Endothelial cell of umbilical vein (primary cell): ENCODE results near the gene IL2RG. TPM values are rescaled to one million over a fixed set of nuclear protein-coding genes. Genes with fewer than 3 reads are reported as not detected.

Experiments used
- BruUV-seq: library from RNA; stranded (reverse); fragments of 400-500 nt; replicated peaks from 2 replicates; lab custom pipeline; 2021; lab: Mats Ljungman, UMichigan
- CTCF ChIA-PET: fragments of 300-600, 350-600 bp; sonication (Branson Sonifier 250); formaldehyde crosslinking; loops from one replicate; lab custom pipeline; 2021; ENCODE audit warnings: antibody characterized with exemption, inconsistent platforms; lab: Charles Lee
- POLR2A ChIA-PET: fragments of 300-600, 350-600 bp; sonication (Branson Sonifier 250); formaldehyde crosslinking; loops from one replicate; lab custom pipeline; 2021; ENCODE audit warnings: antibody characterized with exemption, inconsistent platforms; lab: Charles Lee
- DNase-seq: peaks from one replicate; pipeline ENCODE4 v3.0.0-alpha.2; 2011; ENCODE audit warnings: low read depth, low spot score
- FAIRE-seq: peaks from 2 replicates; lab custom pipeline; 2011; peaks lifted over from hg19 to GRCh38; lab: Jason Lieb, UNC
- H2AFZ ChIP-seq: 2 replicates; pipeline ENCODE4 v1.6.0; 2012; ENCODE audit warnings: low read depth, low read length, control low read depth, inconsistent platforms
- H3K27ac ChIP-seq: 2 replicates; pipeline ENCODE4 v1.5.1; 2011; ENCODE audit warnings: low read depth, mild to moderate bottlenecking, control low read depth, low read length, moderate library complexity; ENCODE audit not compliant: insufficient read depth
- H3K27me3 ChIP-seq, 2 experiments: 2 replicates each; pipeline versions ENCODE4 v1.6.0 to v1.6.1; 2011; ENCODE audit warnings: low read length in 2 of 2, mixed read lengths in 1 of 2; ENCODE audit not compliant: control insufficient read depth in 2 of 2, insufficient read depth in 2 of 2
- H3K36me3 ChIP-seq, 2 experiments: 2 replicates in 1 of 2; 3 replicates in 1 of 2; pipeline ENCODE4 v1.5.1; 2011; ENCODE audit warnings: low read length in 2 of 2, mild to moderate bottlenecking in 1 of 2, moderate library complexity in 1 of 2; ENCODE audit not compliant: control insufficient read depth in 2 of 2, insufficient read depth in 2 of 2; ENCODE audit errors: extremely low read depth in 1 of 2
- H3K4me1 ChIP-seq: 3 replicates; pipeline ENCODE4 v1.5.1; 2011; ENCODE audit warnings: mild to moderate bottlenecking, low read length; ENCODE audit not compliant: control insufficient read depth, insufficient read depth; ENCODE audit errors: extremely low read depth
- H3K4me2 ChIP-seq: 2 replicates; pipeline ENCODE4 v1.6.1; 2011; ENCODE audit warnings: low read length, control low read depth, mixed read lengths; ENCODE audit not compliant: insufficient read depth
- H3K4me3 ChIP-seq, 3 experiments: fragments of 200-600 bp in 1 of 3; sonication (generic), shearing (Covaris generic) in 1 of 3; replicated peaks in 1 of 3; 2 replicates each; pipeline ENCODE4 v1.5.1; 2011 to 2016; ENCODE audit warnings: control low read depth in 3 of 3, low read length in 3 of 3, mild to moderate bottlenecking in 2 of 3, inconsistent platforms in 1 of 3, low read depth in 1 of 3, moderate library complexity in 1 of 3; ENCODE audit not compliant: insufficient read depth in 1 of 3
- H3K79me2 ChIP-seq: 2 replicates; pipeline ENCODE4 v1.6.0; 2012; ENCODE audit warnings: low read length, inconsistent platforms; ENCODE audit not compliant: control insufficient read depth, insufficient read depth
- H3K9ac ChIP-seq: replicated peaks from 2 replicates; pipeline ENCODE3; 2011; ENCODE audit warnings: low read length, control low read depth; ENCODE audit not compliant: insufficient read depth; ENCODE audit errors: extremely low read depth
- H3K9me1 ChIP-seq: replicated peaks from 3 replicates; pipeline ENCODE4 v1.6.0; 2011; ENCODE audit warnings: mild to moderate bottlenecking, low read length; ENCODE audit not compliant: control insufficient read depth, insufficient read depth; ENCODE audit errors: extremely low read depth
- H3K9me3 ChIP-seq: replicated peaks from 2 replicates; pipeline ENCODE4 v1.5.1; 2012; ENCODE audit warnings: low read length, inconsistent platforms; ENCODE audit not compliant: control insufficient read depth, insufficient read depth
- H4K20me1 ChIP-seq: replicated peaks from 2 replicates; pipeline ENCODE3; 2011; ENCODE audit warnings: mild to moderate bottlenecking, low read length; ENCODE audit not compliant: control insufficient read depth, insufficient read depth; ENCODE audit errors: extremely low read depth
- EZH2 ChIP-seq: IDR thresholded peaks from 2 replicates; pipeline ENCODE4 v1.6.1; 2012; ENCODE audit warnings: borderline replicate concordance, low read depth, mild to moderate bottlenecking, moderate library complexity, low read length, inconsistent platforms; ENCODE audit not compliant: severe bottlenecking
- FOS ChIP-seq: IDR thresholded peaks from 2 replicates; pipeline ENCODE4 v1.6.1; 2011; ENCODE audit warnings: mild to moderate bottlenecking, low read length, moderate library complexity, borderline replicate concordance; ENCODE audit not compliant: insufficient read depth
- GATA2 ChIP-seq: IDR thresholded peaks from 2 replicates; pipeline ENCODE4 v1.7.0; 2011; ENCODE audit warnings: low read depth, mild to moderate bottlenecking, moderate library complexity, mixed read lengths, low read length; ENCODE audit not compliant: insufficient read length, insufficient read depth
- JUN ChIP-seq: IDR thresholded peaks from 2 replicates; pipeline ENCODE4 v1.6.1; 2011; ENCODE audit warnings: borderline replicate concordance, low read depth; ENCODE audit not compliant: insufficient read length, insufficient read depth
- MAX ChIP-seq: IDR thresholded peaks from 2 replicates; pipeline ENCODE4 v1.6.1; 2011; ENCODE audit not compliant: insufficient read depth, insufficient read length
- MYC ChIP-seq: IDR thresholded peaks from one replicate; pipeline ENCODE4 v1.6.1; 2011; ENCODE audit warnings: mild to moderate bottlenecking, low read depth, low read length
- POLR2A ChIP-seq: IDR thresholded peaks from 2 replicates; pipeline ENCODE4 v1.6.1; 2012; ENCODE audit warnings: low read depth, mild to moderate bottlenecking, control low read depth, low read length
- POLR2AphosphoS5 ChIP-seq: IDR thresholded peaks from 2 replicates; pipeline ENCODE4 v1.6.1; 2012; ENCODE audit warnings: low read depth, mild to moderate bottlenecking, control low read depth, low read length, moderate library complexity; ENCODE audit not compliant: insufficient read depth
- dilution Hi-C: fragments of 300-500 bp; cut with MboI; formaldehyde crosslinking; loops from one replicate; pipeline ENCODE4 v1.15.0; 2019; ENCODE audit warnings: low sequenced_read_pairs; ENCODE audit not compliant: extremely low pct_ligation_motif_present
- intact Hi-C: fragments of 100-400 bp; cut with micrococcal nuclease; formaldehyde crosslinking; loops from one replicate; pipeline ENCODE4 v1.10.0; 2022
- polyA plus RNA-seq, 4 experiments: library from polyadenylated mRNA; depleted of rRNA in 3 of 4; stranded (reverse) in 3 of 4; unstranded in 1 of 4; fragments of >200 nt; gene quantifications; 2 replicates each; pipeline versions ENCODE4 v1.2.1 to v1.2.3, GENCODE V29; 2011 to 2012; ENCODE audit warnings: missing spikeins in 1 of 4
- total RNA-seq: library from RNA; stranded (reverse); gene quantifications from 2 replicates; pipeline ENCODE4 v1.2.3, GENCODE V29; 2021
- TF ChIP-seq, protein P1 (sequence below), 2 donors: IDR thresholded peaks; 1 replicate in 1 of 2; 2 replicates in 1 of 2; pipeline ENCODE4 v1.5.1; 2011; ENCODE audit warnings: low read length in 2 of 2, mild to moderate bottlenecking in 2 of 2, moderate library complexity in 2 of 2, control low read depth in 1 of 2, inconsistent platforms in 1 of 2, low read depth in 1 of 2; ENCODE audit not compliant: insufficient read depth in 1 of 2; ENCODE audit errors: extremely low read depth in 1 of 2

IL2RG gene
- total and polyA plus RNA-seq, 2 donors (not counting 3 experiments of a cell fraction or from before 2014, with no cell fraction given): 0.07 TPM; not detected in 1

GRCh38 chrX:71070531-71070930 lies 40.8 kb downstream of the IL2RG start:
- DNase-seq (no peak), FAIRE-seq (no peak)
- dilution Hi-C loops (no loop called here), intact Hi-C loops (no loop called here)
- Histone ChIP-seq H2AFZ (no peak overlapping the region), H3K4me3 (no peak overlapping the region), H3K9me3 (no peaks in the 10 kb centered on the region), H3K27me3 (peaks cover 4 to 14% of the 10 kb centered on the region in 2 experiments), H3K79me2 (peaks cover 22% of the 10 kb centered on the region), H3K36me3 (no peaks in the 10 kb centered on the region), H3K4me2 (no peak overlapping the region), H3K4me1 (no peaks in the 10 kb centered on the region), H3K27ac (no peak overlapping the region), H3K9ac (no peak overlapping the region), H4K20me1 (no peaks in the 10 kb centered on the region), H3K9me1 (no peaks in the 10 kb centered on the region)
- TF ChIP-seq FOS: no peak
- no peak for TF ChIP-seq MYC
- no peak for TF ChIP-seq POLR2A
- no peak for TF ChIP-seq POLR2AphosphoS5
- TF ChIP-seq, protein P1, sequence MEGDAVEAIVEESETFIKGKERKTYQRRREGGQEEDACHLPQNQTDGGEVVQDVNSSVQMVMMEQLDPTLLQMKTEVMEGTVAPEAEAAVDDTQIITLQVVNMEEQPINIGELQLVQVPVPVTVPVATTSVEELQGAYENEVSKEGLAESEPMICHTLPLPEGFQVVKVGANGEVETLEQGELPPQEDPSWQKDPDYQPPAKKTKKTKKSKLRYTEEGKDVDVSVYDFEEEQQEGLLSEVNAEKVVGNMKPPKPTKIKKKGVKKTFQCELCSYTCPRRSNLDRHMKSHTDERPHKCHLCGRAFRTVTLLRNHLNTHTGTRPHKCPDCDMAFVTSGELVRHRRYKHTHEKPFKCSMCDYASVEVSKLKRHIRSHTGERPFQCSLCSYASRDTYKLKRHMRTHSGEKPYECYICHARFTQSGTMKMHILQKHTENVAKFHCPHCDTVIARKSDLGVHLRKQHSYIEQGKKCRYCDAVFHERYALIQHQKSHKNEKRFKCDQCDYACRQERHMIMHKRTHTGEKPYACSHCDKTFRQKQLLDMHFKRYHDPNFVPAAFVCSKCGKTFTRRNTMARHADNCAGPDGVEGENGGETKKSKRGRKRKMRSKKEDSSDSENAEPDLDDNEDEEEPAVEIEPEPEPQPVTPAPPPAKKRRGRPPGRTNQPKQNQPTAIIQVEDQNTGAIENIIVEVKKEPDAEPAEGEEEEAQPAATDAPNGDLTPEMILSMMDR (IDR thresholded peaks at IDR 0.05; ENCODE audit: extremely low read depth in 1 of 2, insufficient read depth in 1 of 2, low read depth in 1 of 2, low read length in 2 of 2): no peak
- no peak for TF ChIP-seq JUN
- no peak for TF ChIP-seq GATA2
- no peak for TF ChIP-seq EZH2
- no peak for TF ChIP-seq MAX
- no TSS peak for BruUV-seq
- POLR2A ChIA-PET: no interaction called here
- CTCF ChIA-PET: no interaction called here
